Transverse colon (tissue), 4 donors: ENCODE results near the gene CRLF2.

Experiments
- CTCF ChIP-seq, 5 experiments: fragments of 200-600 bp in 3 of 5; fragments of 450-650 bp in 2 of 5; sonication (generic) in 3 of 5; IDR thresholded peaks; 1 replicate in 2 of 5; 2 replicates in 3 of 5; pipeline ENCODE4 v1.5.1; 2016 to 2017; ENCODE audit warnings: antibody characterized with exemption in 5 of 5, inconsistent platforms in 3 of 5, mild to moderate bottlenecking in 2 of 5, moderate library complexity in 1 of 5
- EP300 ChIP-seq: sonication (generic); formaldehyde crosslinking; IDR thresholded peaks from one replicate; pipeline ENCODE4 v1.6.1; 2017; ENCODE audit warnings: antibody characterized with exemption, low read depth
- POLR2A ChIP-seq: fragments of 450-650 bp; IDR thresholded peaks from one replicate; pipeline ENCODE4 v1.6.1; 2016; ENCODE audit warnings: antibody characterized with exemption, mild to moderate bottlenecking, moderate library complexity
- POLR2AphosphoS5 ChIP-seq, 3 donors: sonication (generic); formaldehyde crosslinking; IDR thresholded peaks; one replicate each; pipeline ENCODE4 v1.6.1; 2016; ENCODE audit warnings: antibody characterized with exemption in 3 of 3

GRCh38 chrX:1162119-1162916 lies 50.1 kb downstream of the CRLF2 start:
- no peak for TF ChIP-seq POLR2A
- no peak for TF ChIP-seq CTCF (IDR thresholded peaks at IDR 0.05)
- TF ChIP-seq POLR2AphosphoS5 (IDR thresholded peaks at IDR 0.05): no peak
- no peak for TF ChIP-seq EP300
